DMS53 (cell line): ENCODE measurements around the gene HAP1.
"Not testable (repeated sequence)": the region's sequence is repeated elsewhere in the genome, so short reads cannot be mapped to it uniquely, and the experiment has no call there.

Source experiments
- DNase-seq: peaks from one replicate; lab custom pipeline; 2025; lab: John Stamatoyannopoulos, UW

Gene HAP1

DNA sequence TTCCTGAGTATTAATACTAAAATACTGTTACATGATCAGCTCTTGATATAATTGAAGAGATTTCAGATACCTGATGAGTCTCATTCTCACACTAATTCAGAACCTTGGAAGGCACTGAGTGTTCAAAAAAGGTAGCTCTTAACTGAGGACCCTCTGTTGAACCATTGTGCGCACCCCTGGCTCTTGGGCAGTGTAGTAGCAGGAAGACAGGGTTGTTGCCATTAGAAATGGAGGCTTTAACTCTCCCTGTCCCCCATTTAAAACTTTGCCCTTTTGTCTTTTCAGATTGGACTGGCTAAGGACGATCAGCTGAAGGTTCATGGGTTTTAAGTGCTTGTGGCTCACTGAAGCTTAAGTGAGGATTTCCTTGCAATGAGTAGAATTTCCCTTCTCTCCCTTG lies 43.9 kb downstream of the HAP1 start:
- no peak for DNase-seq

DNA sequence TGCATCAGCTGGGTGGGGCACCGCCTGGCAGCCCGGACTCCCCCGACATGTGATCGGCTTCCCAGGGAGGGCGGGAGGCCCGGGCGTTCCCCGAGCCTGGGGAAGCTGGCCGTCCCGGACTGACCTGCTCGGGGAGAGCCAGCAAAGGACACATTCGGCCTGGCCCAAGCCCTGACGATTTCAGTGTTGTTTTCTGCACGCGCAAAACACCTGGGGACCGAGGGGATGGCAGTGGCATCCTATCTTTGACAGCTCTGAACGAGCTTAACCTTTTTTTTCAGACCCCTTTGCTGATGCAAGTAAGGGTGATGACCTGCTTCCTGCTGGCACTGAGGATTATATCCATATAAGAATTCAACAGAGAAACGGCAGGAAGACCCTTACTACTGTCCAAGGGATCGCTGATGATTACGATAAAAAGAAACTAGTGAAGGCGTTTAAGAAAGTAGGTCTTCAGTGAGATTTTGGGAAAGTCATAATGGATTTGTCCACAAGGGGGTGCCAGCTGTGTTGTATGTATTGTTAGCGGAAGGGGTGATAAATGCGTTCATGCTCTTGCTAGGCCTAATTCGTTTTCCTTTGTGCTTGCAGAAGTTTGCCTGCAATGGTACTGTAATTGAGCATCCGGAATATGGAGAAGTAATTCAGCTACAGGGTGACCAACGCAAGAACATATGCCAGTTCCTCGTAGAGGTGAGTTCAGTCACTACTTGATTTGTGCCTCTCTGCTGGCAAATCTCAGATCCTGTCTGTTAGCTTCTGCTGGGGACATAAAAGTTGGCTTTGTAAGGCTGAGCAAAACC lies 44.7 kb downstream of the HAP1 start:
- peak; percentile 60 for DNase-seq

DNA sequence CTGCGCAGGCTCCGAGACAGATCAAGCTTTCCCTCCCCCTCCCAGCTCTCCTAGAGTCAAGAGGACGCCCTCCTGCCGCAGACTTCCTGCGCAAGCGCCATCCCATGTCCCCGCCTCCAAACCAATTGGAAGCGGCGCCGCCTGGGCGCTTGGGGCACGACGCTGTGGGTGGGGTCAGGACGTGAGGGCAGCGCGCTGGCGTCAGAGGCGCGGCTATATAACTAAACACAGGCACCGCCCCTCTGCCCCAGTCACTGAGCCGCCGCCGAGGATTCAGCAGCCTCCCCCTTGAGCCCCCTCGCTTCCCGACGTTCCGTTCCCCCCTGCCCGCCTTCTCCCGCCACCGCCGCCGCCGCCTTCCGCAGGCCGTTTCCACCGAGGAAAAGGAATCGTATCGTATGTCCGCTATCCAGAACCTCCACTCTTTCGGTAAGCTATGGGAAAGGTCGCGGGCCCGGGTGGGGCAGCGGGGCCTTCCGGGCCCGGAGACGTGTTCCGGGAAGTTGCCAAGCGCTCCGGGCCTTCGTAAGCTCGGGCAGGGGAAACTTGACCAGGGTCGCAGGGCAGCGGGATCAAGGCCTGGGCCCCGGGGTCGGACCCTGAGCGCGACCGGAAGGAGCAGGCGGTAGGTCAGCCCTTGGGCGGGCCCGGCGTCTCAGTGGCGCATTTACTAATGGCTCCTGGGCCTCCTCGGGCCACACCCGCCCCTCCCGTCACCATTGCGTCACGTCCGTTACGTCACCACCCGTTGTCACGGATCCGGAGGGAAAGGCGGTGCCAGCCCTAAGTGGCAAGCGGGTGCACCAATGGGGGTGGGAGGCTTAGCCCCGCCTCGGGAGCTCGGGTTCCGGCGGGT lies 45.6 kb downstream of the HAP1 start, which contains the start of gene EIF1:
Gene EIF1, plus strand, starts transcription at position 245 of the 856 bp plus-strand sequence. Its CDS starts 154 bp downstream, at position 399.
- DNase-seq, result peak; percentile 99

DNA sequence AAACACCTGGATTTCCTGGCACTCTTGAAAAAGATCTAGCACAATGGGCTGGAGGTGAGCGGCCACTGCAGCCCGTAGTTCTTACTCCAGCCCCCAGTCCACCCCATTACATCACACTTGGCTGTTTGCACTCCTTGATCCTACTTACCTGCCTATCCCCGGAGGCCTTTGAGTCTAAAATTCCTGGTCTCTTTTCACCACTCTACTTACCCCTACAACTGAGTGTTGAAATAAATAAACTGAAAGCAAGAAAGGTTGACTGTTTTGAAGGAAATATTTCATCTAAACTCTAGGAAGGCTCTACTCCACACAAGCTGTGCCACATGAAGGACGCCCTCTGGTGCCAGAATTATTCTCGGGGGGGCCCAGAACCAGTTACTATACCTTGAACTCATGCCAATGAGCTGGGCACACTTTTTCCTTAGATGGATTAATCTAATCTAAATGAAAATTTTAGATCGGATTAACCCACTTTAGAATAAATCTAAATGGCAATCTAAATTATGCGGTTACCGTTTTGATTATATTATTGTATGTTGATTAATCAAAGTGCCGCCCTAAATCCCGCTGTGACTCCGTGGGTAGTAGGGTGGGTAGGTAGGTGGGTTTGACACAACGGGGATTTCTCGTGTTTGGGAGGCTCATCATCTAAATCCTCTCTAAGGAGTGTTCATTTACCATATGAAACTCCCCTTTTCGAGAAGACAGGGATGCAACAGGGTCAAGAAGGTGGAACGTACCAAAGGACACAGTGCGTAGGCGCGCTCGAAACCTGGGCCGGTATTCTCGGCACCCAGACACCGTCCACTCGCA lies 46.4 kb downstream of the HAP1 start:
- DNase-seq, result peak; percentile 73

DNA sequence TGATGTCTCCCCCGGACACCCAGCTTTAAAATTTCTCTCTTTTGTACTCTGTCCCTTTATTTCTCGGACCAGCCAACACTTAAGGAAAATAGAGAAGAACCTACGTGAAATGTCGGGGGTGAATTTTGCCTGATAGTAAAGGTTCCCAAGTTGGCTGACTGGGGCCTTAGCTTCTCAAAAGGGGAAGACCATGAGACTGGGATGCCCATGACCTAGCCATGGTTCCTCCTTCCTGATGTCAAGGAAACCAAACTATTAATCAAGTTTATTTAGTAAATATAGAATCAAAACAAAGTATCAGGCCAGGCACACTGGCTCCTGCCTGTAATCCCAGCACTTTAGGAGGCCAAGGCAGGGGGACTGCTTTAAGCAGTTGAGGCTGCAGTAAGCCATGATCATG lies 48.2 kb downstream of the HAP1 start:
- no peak for DNase-seq

DNA sequence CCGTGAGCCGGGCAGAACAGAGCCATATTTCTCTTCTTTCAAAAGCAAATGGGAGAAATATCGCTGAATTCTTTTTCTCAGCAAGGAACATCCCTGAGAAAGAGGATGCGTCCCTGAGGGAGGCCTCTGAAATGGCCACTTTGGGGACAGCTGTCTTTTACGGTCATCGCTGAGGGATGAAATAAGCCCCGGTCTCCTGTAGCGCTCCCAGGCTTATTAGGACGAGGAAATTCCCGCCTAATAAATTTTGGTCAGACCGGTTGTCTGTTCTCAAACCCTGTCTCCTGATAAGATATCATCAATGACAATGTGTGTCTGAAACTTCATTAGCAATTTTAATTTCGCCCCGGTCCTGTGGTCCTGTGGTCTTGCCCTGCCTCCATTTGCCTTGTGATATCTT lies 48.7 kb downstream of the HAP1 start:
- DNase-seq, result not testable (repeated sequence)

DNA sequence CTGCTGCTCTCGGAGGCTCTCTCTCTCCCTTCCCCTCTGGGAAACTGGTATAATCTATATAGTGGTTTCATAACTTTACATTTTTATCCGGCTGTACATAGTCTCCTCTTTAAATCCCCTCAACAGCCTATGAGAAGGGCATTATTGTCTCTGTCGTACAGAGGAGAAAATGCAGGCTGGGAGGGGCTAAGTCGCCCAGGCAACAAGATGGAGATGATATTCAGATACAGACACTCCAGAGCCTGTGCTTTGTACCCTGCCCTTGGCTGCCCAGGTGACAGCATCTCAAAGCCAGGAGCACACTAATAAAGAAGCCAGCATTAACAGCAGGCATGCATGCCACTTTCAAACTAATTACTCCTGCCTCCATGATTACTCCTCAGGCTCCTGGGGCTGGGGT lies 50.4 kb downstream of the HAP1 start:
- DNase-seq, result no peak

DNA sequence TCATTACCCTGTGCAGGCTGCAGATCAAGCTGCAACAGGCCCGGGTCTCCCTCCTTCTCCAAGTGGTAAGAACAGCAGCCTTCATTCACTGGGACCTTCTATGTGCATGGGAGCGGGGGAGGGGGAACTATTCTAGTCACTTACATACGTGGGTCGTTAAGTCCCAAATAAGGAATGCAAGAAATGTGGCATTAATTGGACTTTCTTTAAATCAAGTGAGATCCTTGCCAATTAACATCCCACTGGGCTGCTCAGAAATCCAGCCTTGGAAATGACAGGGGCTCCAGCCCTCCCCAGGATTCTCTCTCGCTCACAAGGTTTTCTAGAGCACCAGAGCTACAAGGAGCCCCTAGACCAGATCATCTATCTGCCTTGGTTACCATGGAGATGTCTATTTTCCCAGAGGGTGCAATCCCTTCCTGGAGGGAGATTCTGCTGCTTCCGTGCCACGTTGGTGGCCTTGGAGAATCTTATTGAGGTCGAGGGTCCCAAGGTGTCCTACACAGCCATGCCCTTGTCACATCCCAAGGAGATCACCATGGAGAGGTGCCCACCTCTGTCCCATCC lies 50.9 kb downstream of the HAP1 start:
- no peak for DNase-seq

DNA sequence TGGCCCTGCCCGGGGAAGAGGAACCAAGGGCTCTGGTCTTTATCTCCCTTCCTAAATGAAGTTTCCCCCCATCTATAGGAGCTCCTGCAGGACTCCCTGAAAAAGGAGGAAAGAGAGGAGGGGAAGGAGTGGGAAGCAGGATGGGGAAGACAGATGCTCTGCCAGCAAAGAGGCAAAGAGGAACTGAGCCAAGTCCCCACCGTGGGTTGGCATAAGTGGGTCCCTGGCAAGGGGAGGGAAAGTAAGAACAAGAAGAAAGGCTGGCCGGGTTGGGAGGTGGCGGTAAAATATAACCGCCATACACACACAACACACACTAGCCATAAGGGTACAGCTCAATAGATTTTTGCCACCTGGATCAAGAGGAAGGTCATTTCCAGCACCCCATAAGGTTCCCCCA lies 51.8 kb downstream of the HAP1 start:
- DNase-seq, result no peak

DNA sequence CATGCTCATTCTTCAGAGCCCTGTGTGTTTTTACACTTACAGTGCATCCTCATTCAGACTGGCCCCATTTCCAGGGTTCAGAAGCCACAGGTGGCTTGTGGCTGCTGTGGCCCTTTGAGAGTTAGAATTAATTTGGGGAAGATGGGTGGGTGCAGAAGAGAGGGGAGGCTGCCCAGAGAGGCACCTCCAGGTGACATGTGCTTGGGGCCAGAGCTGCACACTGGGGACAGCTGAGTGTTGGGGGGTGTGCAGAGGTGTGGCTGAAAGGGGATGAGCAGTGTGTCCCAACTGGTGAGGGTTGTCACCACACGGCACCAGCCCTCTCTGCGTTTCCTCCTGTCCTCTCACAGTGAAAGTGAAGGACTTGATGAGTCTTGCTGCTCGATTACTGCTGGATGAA lies 52.7 kb downstream of the HAP1 start:
- DNase-seq, result no peak

DNA sequence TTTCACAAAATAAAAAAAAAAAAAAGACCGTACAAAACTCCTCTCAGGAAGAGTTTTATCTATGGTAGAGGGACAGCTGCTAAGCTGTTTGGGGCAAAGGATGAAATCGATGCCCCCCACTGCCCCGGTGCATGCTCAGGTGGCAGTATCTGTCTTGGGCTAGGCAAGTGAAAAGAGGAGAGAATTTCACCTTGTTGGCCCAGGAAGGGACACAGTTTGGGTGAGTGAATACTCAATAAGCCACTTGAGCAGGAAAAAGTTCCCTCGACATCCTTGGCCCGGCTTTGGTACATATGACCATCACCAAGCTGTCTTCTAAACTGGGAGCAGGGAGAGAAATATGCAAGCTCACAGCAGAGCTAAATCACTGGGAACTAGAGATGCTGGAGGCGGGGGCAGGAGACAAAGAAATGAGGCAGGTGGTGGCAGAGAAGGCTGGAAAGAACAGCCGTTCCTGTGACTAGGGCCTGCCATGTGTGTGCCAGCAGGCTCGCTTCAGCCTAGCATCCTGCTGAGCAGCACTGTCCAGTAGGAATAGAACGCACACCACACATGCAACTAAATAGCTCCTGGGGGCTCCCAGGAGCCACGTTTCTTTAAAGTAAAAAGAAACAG lies 53.9 kb downstream of the HAP1 start:
- DNase-seq, result no peak

DNA sequence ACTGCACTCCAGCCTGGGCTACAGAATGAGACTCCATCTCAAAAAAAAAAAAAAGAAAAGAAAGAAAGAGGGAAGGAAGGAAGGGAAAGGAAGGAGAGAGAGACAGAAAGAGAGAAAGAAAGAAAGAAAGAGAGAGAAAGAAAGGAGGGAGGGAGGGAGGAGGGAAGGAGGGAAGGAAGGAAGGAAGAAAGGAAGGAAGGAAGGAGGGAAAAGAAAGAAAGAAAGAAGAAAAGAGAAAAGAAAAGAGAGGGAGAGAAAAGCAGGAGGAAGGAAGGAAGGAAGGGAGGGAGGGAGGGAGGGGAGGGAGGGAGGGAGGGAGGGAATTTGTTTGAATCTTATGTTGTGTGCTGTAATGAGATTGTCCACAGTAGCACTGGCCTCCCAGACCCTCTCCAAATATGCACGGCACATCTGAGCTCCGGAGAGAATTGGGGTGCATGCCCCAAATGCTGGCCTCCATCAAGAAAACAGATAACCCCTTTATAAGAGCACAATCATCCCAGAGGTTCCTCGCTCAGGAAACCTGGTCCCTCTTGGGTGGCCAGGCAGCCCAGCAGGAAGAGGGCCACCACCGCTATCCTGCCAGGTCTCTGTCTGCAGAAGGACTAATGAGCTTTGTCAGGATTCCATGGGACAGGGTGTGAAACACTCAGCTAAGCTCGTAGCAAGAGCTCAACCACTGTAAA lies 54.6 kb downstream of the HAP1 start:
- DNase-seq, result no peak

DNA sequence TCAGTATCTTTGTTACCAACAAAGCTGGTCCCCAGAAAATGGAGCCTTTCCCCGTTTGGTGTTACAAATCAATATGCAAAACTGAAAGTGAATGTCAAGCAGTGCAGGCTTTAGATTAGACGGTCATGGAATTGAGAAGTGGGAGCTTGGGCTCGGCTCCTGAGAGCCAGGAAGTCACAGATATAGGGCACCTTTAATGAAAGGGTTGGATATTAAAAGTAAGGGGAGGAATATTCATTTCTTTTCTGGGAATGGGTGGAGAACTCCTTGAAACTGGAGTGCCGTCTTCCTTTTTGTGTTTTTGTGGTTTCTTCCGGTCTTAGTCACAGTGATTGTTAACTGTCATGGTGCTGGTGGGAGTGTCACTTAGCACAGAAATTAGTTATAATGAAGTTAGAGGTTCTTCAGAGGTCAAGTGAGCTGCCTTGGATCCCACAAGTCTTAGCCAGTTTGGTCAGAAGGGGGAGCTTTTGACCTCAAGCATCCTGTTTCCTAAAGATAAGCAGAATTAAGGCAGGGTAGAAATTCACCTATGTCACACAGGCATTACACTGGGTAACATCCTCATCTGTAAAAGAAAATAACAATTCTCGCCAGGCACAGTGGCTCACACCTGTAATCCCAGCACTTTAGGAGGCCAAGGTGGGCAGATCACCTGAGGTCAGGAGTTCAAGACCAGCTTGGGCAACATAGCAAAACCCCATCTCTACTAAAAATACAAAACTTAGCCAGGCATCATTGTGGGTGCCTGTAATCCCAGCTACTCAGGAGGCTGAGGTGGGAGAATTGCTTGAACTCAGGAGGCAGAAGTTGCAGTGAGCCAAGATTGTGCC lies 55.3 kb downstream of the HAP1 start:
- DNase-seq, result no peak

DNA sequence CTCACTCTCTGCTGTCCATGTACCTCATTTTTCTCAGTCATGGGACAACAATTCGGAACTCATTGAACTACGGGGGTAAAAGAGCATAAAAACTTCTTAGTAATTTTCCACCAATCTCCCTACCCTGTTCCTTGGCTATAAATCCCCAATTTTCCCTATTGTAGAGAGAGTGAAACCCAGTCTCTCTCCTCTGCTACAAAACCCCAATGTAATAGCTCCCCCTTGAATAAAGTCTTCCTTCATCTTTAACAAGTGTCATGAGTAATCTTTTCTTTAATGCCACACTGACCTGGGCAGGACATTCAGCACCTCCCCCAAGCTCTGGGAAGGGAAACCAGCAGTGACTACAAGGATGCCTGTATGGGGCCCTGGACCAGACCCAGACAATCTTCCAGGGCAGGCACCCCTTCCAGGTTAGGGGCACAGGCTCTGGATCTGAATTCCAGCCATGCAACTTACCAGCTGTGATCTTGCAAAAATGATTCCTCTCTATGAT lies 56.0 kb downstream of the HAP1 start:
- no peak for DNase-seq

DNA sequence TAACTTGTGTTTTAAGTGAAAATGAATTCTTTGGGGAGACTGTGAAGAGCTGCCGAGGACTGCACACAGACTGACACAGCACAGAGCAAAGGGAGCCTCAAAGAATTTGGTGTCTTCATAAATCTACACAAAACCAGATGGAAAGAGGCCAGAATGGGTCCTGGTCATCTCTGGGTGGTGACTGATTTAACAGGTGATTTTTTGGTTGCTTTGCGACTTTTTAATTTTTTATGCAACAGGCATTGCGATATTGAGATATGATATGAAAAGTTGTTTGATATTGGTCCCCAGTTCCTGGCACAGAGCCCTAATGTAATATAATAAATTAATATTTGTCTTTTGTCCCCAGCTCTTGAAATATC lies 58.4 kb downstream of the HAP1 start:
- no peak for DNase-seq

DNA sequence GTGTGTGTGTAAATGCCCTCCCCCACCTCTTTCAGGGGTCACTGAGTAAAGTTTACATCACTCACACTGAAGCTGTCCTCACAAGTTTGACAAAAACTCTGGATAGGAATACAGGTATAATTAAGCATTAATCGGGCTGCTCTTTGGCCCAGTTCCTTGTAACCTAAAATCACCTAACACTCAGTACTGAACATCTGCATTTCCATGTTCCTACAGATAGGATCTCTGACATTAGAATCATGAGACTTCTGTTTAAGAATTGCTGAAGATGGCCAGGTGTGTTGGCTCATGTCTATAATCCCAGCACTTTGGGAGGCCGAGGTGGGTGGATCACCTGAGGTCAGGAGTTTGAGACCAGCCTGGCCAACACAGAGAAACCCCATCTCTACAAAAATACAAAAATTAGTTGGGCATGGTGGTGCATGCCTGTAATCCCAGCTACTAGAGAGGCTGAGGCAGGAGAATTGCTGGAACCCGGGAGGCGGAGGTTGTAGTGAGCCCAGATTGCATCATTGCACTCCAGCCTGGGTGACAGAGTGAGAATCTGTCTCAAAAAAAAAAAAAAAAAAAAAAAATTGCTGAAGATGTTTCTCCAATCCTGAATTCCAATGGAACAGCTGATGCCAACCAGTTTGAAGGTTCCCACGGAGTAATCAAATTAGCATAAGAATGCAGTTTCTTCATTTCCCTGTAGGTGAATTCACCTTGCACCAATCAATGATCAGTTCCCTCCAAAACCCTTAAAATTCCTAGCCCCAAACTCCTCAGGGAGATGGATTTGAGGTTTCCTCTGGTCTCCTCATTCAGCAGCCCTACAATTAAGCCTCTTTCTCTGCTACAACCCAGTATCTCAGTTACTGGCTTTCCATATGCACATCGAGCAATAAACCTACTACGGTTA lies 59.0 kb downstream of the HAP1 start:
- not testable (repeated sequence) for DNase-seq
